ENCODE results near the gene CDAN1. TPM values are rescaled to one million over a fixed set of nuclear protein-coding genes. Genes with fewer than 3 reads are reported as not detected.
"Not testable (repeated sequence)": the region's sequence is repeated elsewhere in the genome, so short reads cannot be mapped to it uniquely, and the experiment has no call there.

CDAN1 gene
- polyA plus RNA-seq, 3 donors, result 16.6 to 19.3 (median 19.3) TPM

DNA sequence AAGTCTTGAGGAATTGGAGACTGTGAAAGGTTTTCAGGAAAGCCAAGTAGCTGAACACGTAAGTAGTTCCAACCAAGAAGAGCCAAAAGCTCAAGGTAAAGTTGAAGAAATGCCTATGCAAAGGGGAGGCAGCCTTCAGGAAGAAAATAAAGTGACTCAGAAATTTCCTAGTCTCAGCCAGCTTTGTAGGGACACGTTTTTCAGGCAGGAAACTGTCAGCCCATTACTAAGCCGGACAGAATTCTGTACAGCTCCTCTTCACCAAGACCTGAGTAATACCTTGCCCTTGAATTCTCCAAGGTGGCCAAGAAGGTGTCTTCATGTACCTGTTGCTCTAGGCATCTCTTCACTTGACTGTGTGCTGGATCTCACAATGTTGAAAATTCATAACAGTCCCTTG lies 48.6 kb downstream of the CDAN1 start:
- DNase-seq (ENCODE audit: extremely low read depth in 1 of 11, low read depth in 9 of 11, low spot score in 4 of 11), result no peak

DNA sequence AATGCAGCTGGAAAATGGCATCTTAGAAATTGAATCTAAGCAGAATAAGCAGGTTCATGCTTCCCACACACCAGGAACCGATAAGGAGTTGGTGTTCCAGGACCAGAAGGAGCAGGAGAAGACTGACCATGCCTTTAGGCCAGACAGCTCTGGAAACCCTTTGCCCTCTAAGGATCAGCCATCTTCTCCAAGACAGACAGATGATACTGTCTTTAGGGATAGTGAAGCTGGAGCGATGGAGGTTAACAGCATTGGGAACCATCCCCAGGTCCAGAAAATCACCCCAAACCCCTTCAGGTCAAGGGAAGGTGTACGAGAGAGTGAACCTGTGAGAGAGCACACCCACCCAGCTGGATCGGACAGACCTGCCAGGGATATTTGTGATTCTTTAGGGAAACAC lies 49.2 kb downstream of the CDAN1 start:
- no peak for DNase-seq (ENCODE audit: extremely low read depth in 1 of 11, low read depth in 9 of 11, low spot score in 4 of 11)

- DNase-seq (ENCODE audit: extremely low read depth in 1 of 11, low read depth in 9 of 11, low spot score in 4 of 11), result no peak
Measured at GRCh38 chr15:42686281-42686680, 50.6 kb downstream of the CDAN1 start.

DNA sequence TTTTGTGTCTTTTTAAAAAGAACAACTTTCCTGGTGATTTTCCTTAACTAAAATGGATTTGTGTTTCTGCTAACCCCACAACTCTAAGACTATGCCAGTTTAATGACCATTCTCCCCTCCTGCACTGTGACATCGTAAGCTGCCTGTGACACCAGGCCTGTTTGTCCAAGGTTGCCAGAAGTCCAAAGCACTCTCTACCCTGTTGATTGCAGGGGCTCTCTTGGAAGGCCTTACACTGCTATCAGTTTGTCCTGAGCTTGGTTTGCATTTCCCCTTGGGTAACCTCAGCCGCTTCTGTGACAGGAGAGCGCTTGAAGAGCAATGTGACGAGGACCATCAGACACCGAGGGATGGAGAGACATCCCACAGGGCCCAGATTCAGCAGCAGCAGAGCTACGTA lies 55.8 kb downstream of the CDAN1 start:
- no peak for DNase-seq (ENCODE audit: extremely low read depth in 1 of 11, low read depth in 9 of 11, low spot score in 4 of 11)

- not testable (repeated sequence) for DNase-seq (ENCODE audit: extremely low read depth in 1 of 11, low read depth in 9 of 11, low spot score in 4 of 11)
Measured at GRCh38 chr15:42680142-42680482, 56.8 kb downstream of the CDAN1 start.

- DNase-seq (ENCODE audit: extremely low read depth in 1 of 11, low read depth in 9 of 11, low spot score in 4 of 11), result no peak
Measured at GRCh38 chr15:42679285-42680141, 57.4 kb downstream of the CDAN1 start.

- DNase-seq (ENCODE audit: extremely low read depth in 1 of 11, low read depth in 9 of 11, low spot score in 4 of 11), result no peak
Measured at GRCh38 chr15:42675021-42675420, 61.9 kb downstream of the CDAN1 start.

- no peak for DNase-seq (ENCODE audit: extremely low read depth in 1 of 11, low read depth in 9 of 11, low spot score in 4 of 11)
Measured at GRCh38 chr15:42674472-42674871, 62.5 kb downstream of the CDAN1 start.

Other genes starting within 250 kb of the CDAN1 start
- 10 to 100 TPM; 47.9 to 53.1 (median 51.5) TPM for gene ZNF106, start 246.0 kb downstream of the CDAN1 start, polyA plus RNA-seq (ENCODE audit: insufficient read length in 3 of 3)
- gene SNAP23, start 241.5 kb downstream of the CDAN1 start, polyA plus RNA-seq (ENCODE audit: insufficient read length in 3 of 3), result 100 to 1,000 TPM in 2 of 3 donors, 10 to 100 TPM in 1; 93.8 to 118 (median 107) TPM
- 10 to 100 TPM; 20.4 to 22.1 (median 20.8) TPM for gene LRRC57, start 188.3 kb downstream of the CDAN1 start, polyA plus RNA-seq (ENCODE audit: insufficient read length in 3 of 3)
- gene HAUS2, start 188.3 kb downstream of the CDAN1 start, polyA plus RNA-seq (ENCODE audit: insufficient read length in 3 of 3), result 10 to 100 TPM; 20.0 to 25.6 (median 22.3) TPM
- gene STARD9, start 161.5 kb downstream of the CDAN1 start, polyA plus RNA-seq (ENCODE audit: insufficient read length in 3 of 3), result 10 to 100 TPM in 2 of 3 donors, 1 to 10 TPM in 1; 8.9 to 16.1 (median 10.3) TPM
- 10 to 100 TPM in 2 of 3 donors, 1 to 10 TPM in 1; 9.7 to 11.7 (median 10.8) TPM for gene TTBK2, start 183.7 kb upstream of the CDAN1 start, polyA plus RNA-seq (ENCODE audit: insufficient read length in 3 of 3)

Data from renal cortex interstitium (tissue), 11 donors.